ENCODE data around the gene MIR17HG. TPM values are rescaled to one million over a fixed set of nuclear protein-coding genes. Genes with fewer than 3 reads are reported as not detected.
"Not testable (repeated sequence)": the region's sequence is repeated elsewhere in the genome, so short reads cannot be mapped to it uniquely, and the experiment has no call there.

MIR17HG gene
- 14.6 and 15.7 TPM in 2 replicates for total RNA-seq

GRCh38 chr13:91347202-91347995, at the start of gene MIR17HG:
MIR17HG (plus strand) TSS chr13:91347687.
- intact Hi-C loops (cut with micrococcal nuclease) = loop anchor here (1.0 kb wide), 1 partner anchor 51 kb away; the partner anchor contains the start of gene GPC5

- intact Hi-C loops (cut with micrococcal nuclease) = no loop called here
Observed at GRCh38 chr13:91298060-91298459, 49.4 kb upstream of the MIR17HG start.

DNA sequence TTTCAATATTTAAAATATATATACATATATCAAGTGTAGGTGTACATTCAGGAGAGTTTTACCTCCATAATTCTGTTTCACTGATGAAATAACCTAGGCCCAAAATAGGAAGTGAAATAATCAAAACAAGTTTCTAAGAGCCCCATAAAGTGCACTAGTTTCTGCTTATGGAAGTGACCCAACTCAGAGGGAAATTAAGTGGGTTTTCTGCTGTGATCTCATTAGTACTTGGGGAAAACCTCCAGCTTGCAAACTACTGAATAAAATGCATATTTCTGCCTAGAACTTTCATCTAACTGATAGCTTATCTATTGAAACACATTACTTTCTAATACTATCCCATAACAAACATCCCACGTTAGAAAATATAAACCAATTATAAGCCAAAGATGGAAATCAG, 45.4 kb upstream of the MIR17HG start:
- intact Hi-C loops (cut with micrococcal nuclease) = no loop called here

DNA sequence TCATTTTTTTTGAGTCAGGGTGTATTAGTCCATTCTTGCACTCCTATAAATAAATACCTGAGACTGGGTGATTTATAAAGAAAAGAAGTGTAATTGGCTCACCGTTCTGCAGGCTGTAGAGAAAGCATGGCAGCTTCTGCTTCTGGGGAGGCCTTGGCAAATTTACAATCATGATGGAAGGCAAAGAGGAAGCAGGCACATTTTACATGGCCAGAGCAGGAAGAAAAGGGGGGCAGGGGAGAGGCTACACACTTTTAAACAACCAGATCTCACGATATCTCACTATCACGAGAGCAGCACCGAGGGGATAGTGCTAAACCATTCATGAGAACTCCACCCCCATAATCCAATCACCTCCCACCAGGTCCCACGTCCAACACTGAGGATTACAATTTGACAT, 44.5 kb upstream of the MIR17HG start:
- intact Hi-C loops (cut with micrococcal nuclease) = no loop called here

DNA sequence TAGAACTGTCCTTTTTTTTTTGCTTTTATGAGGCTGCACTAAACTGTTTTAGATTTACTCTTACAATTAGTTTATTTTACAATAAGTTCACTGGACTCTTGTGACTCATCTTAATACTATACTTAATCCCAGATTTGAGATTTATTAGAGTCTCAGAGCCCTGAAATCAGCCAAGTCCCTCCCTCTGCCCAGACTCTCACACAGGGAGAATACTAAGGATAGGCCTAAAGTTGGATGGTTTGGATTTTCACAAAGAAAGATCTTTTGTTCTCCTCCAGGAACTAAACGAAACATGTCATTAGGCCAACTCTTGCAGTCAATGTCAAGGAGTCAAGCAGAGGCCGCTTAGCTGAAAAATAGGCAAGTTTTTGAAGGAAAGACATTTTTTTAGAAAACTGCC, 42.7 kb upstream of the MIR17HG start:
- intact Hi-C loops (cut with micrococcal nuclease) = loop anchor here (5.0 kb wide), 1 partner anchor 268 kb away; no protein-coding TSS in a partner anchor

DNA sequence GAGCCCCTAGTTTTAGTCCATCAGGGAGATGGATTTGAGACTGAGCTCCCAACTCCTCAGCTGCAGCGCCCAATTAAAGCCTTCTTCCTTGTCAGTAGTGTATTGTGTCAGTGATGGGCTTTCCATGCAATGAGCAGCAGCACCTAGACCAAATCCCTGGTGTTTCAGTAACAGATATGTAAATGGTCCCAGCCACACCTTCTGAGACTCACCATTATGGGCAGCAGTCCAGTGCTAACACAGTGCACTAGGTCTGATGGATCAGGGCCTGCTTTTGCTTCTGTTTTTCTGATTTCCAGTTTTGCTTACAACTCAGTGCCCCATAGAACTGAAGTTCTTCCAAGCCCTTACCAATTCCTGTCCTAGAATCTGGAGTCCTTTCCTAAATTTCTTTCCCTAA, 41.8 kb upstream of the MIR17HG start:
- intact Hi-C loops (cut with micrococcal nuclease) = loop anchor here (5.0 kb wide), 1 partner anchor 267 kb away; no protein-coding TSS in a partner anchor

GRCh38 chr13:91307887-91308286, 39.6 kb upstream of the MIR17HG start:
- intact Hi-C loops (cut with micrococcal nuclease) = loop anchor here (1.0 to 5.0 kb wide), 3 partner anchors 98 to 414 kb away; no protein-coding TSS in a partner anchor

DNA sequence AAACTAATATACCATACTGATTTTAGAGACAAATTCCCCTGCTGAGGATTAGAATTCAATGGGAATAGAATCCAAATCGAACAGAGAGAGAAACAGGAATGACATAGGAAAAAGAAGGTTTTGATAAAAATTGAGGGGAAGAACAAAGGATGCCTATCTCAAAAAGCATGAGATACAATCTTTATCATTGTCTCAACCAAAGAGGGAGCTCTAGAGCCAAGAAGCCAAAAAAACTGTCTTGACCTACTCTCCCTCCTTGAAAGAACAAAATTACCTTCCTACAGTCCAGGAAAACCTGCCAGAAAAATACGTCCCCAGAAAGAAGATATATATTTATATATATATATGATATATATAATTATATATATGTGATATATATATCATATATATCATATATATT, 39.2 kb upstream of the MIR17HG start:
- intact Hi-C loops (cut with micrococcal nuclease) = loop anchor here (1.0 to 5.0 kb wide), 3 partner anchors 98 to 414 kb away; no protein-coding TSS in a partner anchor

- intact Hi-C loops (cut with micrococcal nuclease) = loop anchor here (5.0 to 10.0 kb wide), 2 partner anchors 146 to 177 kb away; no protein-coding TSS in a partner anchor
Observed at GRCh38 chr13:91311491-91311890, 36.0 kb upstream of the MIR17HG start.

- intact Hi-C loops (cut with micrococcal nuclease) = loop anchor here (2.0 to 10.0 kb wide), 3 partner anchors 16 to 178 kb away; no protein-coding TSS in a partner anchor
Observed at GRCh38 chr13:91312324-91312723, 35.2 kb upstream of the MIR17HG start.

DNA sequence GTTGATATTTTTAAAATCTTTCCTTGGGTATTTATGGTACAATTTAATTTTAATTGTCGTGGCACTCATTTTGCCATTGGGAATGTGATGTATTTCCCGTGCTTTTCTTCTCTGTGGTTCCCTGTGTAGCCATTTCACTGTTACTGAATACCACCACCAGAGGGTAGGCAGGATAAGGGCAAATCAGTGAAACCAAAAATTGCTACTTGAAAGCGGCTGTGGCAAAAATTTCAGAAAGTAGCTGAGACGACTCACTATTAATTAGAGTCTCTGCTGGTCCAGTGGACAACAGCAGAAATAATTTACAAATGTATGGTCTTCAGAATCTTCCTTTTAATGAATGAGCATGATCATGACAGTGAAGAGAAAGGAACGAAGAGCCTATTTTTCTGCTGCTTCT, 34.4 kb upstream of the MIR17HG start:
- intact Hi-C loops (cut with micrococcal nuclease) = loop anchor here (1.0 to 10.0 kb wide), 7 partner anchors 16 to 409 kb away; partner anchors contain the start of gene GPC5

DNA sequence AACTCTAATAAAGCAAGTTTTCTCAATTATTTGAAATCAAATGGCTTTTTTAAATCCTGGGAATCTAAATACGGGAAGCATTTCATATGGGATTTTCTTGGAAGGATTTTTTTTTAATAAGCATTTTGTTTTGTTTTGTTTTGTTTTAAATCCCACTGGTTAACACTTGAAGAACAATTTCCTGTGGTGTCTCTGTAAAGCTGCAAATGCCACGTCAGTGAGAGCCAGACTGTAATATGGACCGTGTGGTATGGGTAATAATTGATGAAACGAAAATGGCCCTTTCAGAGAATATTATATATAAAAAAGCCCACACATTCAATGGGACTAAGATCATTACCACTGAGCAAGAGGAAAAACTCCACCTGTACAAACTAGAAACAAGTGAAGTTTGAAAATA, 33.9 kb upstream of the MIR17HG start:
- intact Hi-C loops (cut with micrococcal nuclease) = loop anchor here (1.0 to 10.0 kb wide), 7 partner anchors 15 to 409 kb away; partner anchors contain the start of gene GPC5

- intact Hi-C loops (cut with micrococcal nuclease) = loop anchor here (5.0 to 10.0 kb wide), 2 partner anchors 142 to 180 kb away; no protein-coding TSS in a partner anchor
Observed at GRCh38 chr13:91314888-91315287, 32.6 kb upstream of the MIR17HG start.

DNA sequence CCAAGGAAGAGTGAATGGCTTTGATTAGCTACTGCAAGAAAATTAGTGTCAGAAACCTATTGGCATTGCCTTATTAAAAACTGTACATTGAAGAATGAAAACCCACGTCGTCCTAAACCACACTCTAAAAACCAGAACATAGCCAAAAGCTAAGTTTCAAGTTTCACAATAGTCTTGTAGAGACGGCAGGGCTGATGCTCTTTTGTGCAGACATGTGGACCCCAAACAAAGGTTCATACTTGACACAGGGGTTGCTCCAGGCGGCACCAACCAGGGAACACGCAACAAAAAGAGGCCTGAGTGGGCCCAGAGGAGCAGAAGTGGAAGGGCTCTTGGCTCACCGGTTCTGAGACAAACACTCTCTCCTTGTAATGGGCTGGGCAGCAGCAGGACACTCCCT, 28.6 kb upstream of the MIR17HG start:
- intact Hi-C loops (cut with micrococcal nuclease) = loop anchor here (10.0 kb wide), 1 partner anchor 184 kb away; no protein-coding TSS in a partner anchor

DNA sequence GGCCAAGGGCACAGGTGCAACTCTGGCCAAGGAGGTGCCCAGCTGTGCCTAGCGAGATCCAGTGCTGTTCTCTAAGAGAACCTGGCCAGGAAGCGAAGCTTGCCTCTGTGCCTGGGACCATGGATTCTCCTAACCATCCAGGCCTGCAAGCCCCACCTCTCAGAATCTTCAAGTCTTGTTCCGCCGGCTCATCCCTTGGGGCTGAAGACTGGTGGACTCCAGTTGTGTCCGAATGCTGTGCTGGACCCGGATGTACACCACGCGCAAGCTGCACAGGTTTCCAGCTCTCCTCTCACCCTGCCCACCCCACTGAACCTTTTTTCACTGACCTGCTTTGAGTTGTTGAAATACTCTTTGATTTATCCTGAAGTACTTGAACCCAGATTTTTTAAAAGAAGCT, 27.5 kb upstream of the MIR17HG start:
- intact Hi-C loops (cut with micrococcal nuclease) = loop anchor here (10.0 kb wide), 1 partner anchor 185 kb away; no protein-coding TSS in a partner anchor

GRCh38 chr13:91320990-91321389, 26.5 kb upstream of the MIR17HG start:
- intact Hi-C loops (cut with micrococcal nuclease) = not testable (repeated sequence)

DNA sequence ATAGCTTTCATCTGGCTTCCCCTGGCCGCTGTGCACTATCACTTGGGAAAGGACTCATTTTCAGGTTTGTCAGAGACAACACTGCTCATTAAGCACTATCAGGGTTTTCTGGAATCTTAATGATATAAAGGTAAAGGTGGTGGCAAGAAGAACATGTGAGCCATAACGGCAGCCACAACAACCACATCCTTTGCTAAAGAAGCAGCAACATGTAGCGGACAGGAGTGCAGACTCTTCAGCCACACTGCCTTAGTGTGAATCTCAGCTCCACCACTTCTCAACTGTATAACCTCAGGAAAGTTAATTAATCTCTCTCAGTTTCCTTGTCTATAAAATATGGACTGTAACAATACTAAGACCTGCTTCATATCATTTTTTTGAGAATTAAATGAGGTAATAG, 24.1 kb upstream of the MIR17HG start:
- intact Hi-C loops (cut with micrococcal nuclease) = no loop called here

- intact Hi-C loops (cut with micrococcal nuclease) = no loop called here
Observed at GRCh38 chr13:91326146-91326545, 21.3 kb upstream of the MIR17HG start.

DNA sequence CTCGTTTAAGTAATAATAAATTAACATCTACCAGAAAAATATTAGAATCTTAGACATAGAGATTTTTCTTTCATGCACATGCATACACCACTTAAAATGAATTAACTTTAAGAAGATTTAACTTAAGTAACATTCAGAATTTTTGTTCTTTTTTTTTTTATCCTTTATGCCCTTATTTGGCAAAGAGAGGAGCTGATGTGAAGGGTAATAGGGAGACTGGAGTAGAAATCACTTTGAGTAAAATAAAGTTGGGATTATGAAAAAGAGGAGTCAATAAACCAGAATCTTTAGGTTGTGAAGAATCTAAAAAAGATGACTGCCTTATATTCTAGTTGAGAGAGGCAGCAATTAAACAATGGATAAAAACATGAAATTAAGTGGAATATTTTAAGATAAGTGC, 18.8 kb upstream of the MIR17HG start:
- intact Hi-C loops (cut with micrococcal nuclease) = loop anchor here (2.0 kb wide), 1 partner anchor 16 kb away; no protein-coding TSS in a partner anchor

- intact Hi-C loops (cut with micrococcal nuclease) = loop anchor here (2.0 kb wide), 1 partner anchor 17 kb away; no protein-coding TSS in a partner anchor
Observed at GRCh38 chr13:91329733-91330132, 17.8 kb upstream of the MIR17HG start.

- intact Hi-C loops (cut with micrococcal nuclease) = loop anchor here (1.0 kb wide), 1 partner anchor 15 kb away; no protein-coding TSS in a partner anchor
Observed at GRCh38 chr13:91331047-91331915, 16.2 kb upstream of the MIR17HG start.

Data from T-helper 1 cell treated with Interleukin-12 subunit alpha and Interleukin-12 subunit beta and Interleukin-4 antibody, amounts not matched to agents 30 ng/mL and 1 ng/mL, for 36 hours (primary cell).